Breast epithelium (tissue), 3 donors: Measurements from ENCODE around the gene EID2.

Source experiments
- POLR2A ChIP-seq: fragments of 450-650 bp; IDR thresholded peaks from one replicate; pipeline ENCODE4 v1.6.1; 2016; ENCODE audit warnings: antibody characterized with exemption, mild to moderate bottlenecking, moderate library complexity
- POLR2AphosphoS5 ChIP-seq, 3 donors: sonication (generic); formaldehyde crosslinking; IDR thresholded peaks; one replicate each; pipeline ENCODE4 v1.6.1; 2017; ENCODE audit warnings: antibody characterized with exemption in 3 of 3
- TF ChIP-seq, protein P1 (sequence below), 3 donors: fragments of 450-650 bp; IDR thresholded peaks; one replicate each; pipeline ENCODE4 v1.5.1; 2016 to 2017; ENCODE audit warnings: antibody characterized with exemption in 3 of 3, mild to moderate bottlenecking in 3 of 3, moderate library complexity in 3 of 3

DNA sequence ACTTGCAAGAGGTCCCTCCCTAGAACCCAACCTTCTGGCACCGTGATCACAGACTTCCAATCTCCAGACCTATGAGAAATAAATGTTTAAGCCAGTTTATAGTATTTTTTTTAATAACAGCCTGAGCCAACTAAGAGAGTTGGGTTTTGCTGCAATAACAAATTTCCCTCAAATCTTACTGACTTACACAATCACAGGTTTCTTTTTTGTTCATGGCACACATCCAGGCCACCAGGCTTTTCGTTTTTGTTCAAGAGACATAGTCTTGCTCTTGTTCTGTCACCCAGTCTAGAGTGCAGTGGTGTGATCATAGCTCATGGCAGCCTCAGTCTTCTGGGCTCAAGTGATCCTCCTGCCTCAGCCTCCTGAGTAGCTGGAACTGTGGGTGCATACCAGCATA lies 27.0 kb downstream of the EID2 start:
- TF ChIP-seq POLR2AphosphoS5 (IDR thresholded peaks at IDR 0.05) (no peak), POLR2A (no peak)
- TF ChIP-seq, protein P1, sequence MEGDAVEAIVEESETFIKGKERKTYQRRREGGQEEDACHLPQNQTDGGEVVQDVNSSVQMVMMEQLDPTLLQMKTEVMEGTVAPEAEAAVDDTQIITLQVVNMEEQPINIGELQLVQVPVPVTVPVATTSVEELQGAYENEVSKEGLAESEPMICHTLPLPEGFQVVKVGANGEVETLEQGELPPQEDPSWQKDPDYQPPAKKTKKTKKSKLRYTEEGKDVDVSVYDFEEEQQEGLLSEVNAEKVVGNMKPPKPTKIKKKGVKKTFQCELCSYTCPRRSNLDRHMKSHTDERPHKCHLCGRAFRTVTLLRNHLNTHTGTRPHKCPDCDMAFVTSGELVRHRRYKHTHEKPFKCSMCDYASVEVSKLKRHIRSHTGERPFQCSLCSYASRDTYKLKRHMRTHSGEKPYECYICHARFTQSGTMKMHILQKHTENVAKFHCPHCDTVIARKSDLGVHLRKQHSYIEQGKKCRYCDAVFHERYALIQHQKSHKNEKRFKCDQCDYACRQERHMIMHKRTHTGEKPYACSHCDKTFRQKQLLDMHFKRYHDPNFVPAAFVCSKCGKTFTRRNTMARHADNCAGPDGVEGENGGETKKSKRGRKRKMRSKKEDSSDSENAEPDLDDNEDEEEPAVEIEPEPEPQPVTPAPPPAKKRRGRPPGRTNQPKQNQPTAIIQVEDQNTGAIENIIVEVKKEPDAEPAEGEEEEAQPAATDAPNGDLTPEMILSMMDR (IDR thresholded peaks at IDR 0.05): no peak
